ENCODE results near the gene RIPK3. TPM values are rescaled to one million over a fixed set of nuclear protein-coding genes. Genes with fewer than 3 reads are reported as not detected.

RIPK3 gene
- total RNA-seq, 1 experiment from 2014 or later, result 0.35 TPM

DNA sequence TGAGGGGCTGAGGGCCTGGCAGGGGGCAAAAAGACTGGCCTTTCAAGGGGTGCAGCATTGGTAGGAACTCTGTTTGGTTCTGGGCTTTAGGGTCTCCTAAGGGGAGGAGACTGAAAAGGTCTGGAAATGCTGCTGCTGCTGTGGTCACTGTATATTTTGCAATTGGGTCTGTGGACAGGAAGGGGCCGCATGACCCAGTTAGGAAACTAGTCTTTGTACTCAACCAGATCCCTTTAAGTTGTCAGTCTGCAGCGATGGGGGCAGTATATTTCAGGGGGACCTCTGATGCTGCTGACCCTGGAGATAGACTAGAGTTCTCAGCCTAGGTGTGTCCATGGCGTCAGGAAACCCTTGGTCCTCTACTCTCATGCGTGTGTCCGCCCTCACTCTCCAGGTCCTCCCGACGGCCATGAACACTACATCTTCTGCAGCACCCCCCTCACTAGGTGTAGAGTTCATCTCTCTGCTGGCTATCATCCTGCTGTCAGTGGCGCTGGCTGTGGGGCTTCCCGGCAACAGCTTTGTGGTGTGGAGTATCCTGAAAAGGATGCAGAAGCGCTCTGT lies 24.5 kb downstream of the RIPK3 start:
- Mint-ChIP-seq H3K9me3 (no peaks in the 10 kb centered on the region), H3K4me1 (no peaks in the 10 kb centered on the region), H3K27me3 (ENCODE audit: low read depth) (peaks cover 44% of the 10 kb centered on the region), H3K4me3 (no peak overlapping the region), H3K27ac (no peak overlapping the region), H3K36me3 (ENCODE audit: insufficient read depth in 1 of 3, low read depth in 3 of 3) (peaks cover under 1 to 5% (median under 1%) of the 10 kb centered on the region in 3 experiments; a peak in 5 of 7 replicates)
- H4K5ac ChIP-seq (ENCODE audit: insufficient read length, low read depth, low read length), result no peak overlapping the region
- H3K23me2 ChIP-seq (ENCODE audit: insufficient read length, low read depth, low read length, poor library complexity, severe bottlenecking), result no peaks in the 10 kb centered on the region
- no peak overlapping the region for H3K9ac ChIP-seq (ENCODE audit: extremely low read depth, insufficient read length, low read length)
- no peak overlapping the region for H4K8ac ChIP-seq (replicated peaks; ENCODE audit: insufficient read length, low read depth, low read length)
- H2BK20ac ChIP-seq (ENCODE audit: low read depth, low read length, poor library complexity, severe bottlenecking), result no peak overlapping the region
- no peaks in the 10 kb centered on the region for H3K9me3 ChIP-seq (ENCODE audit: control insufficient read depth, low read depth, low read length)
- WGBS (ENCODE audit: extremely low coverage, insufficient read length, low lambda C conversion rate), result no CpG with 5 or more reads among the region's 10 CpGs
- H3K4me2 ChIP-seq (ENCODE audit: insufficient read depth, insufficient read length, low read length), result no peak overlapping the region
- H4K91ac ChIP-seq (ENCODE audit: insufficient read length, low read depth, low read length), result no peak overlapping the region
- no peak overlapping the region for H3K18ac ChIP-seq (ENCODE audit: insufficient read length, low read depth, low read length)
- H2AK5ac ChIP-seq (ENCODE audit: insufficient read length, low read length), result no peak overlapping the region
- no peak overlapping the region for H3K14ac ChIP-seq (ENCODE audit: insufficient read depth, low read length)
- no peaks in the 10 kb centered on the region for H3K79me2 ChIP-seq (ENCODE audit: insufficient read depth, low read length)
- H3K4me1 ChIP-seq (ENCODE audit: insufficient read depth, low read length), result no peaks in the 10 kb centered on the region
- H4K20me1 ChIP-seq (ENCODE audit: control insufficient read depth, insufficient read depth, insufficient read length), result no peaks in the 10 kb centered on the region
- H2BK120ac ChIP-seq (ENCODE audit: low read depth, low read length, poor library complexity, severe bottlenecking), result no peak overlapping the region
- H2AFZ ChIP-seq (ENCODE audit: low read length), result no peak overlapping the region
- H2BK12ac ChIP-seq (ENCODE audit: insufficient read length, low read depth, low read length), result no peak overlapping the region
- H2BK15ac ChIP-seq (ENCODE audit: low read depth, low read length), result no peak overlapping the region
- H3K27ac ChIP-seq (ENCODE audit: insufficient read length, low read depth, low read length), result no peak overlapping the region
- H3K23ac ChIP-seq (ENCODE audit: insufficient read length, low read depth, low read length), result no peak overlapping the region
- H2BK5ac ChIP-seq (ENCODE audit: insufficient read length, low read length), result no peak overlapping the region
- H3K79me1 ChIP-seq (ENCODE audit: insufficient read depth, low read depth, low read length, poor library complexity, severe bottlenecking), result no peaks in the 10 kb centered on the region
- no peak for DNase-seq
- TF ChIP-seq, protein P1, sequence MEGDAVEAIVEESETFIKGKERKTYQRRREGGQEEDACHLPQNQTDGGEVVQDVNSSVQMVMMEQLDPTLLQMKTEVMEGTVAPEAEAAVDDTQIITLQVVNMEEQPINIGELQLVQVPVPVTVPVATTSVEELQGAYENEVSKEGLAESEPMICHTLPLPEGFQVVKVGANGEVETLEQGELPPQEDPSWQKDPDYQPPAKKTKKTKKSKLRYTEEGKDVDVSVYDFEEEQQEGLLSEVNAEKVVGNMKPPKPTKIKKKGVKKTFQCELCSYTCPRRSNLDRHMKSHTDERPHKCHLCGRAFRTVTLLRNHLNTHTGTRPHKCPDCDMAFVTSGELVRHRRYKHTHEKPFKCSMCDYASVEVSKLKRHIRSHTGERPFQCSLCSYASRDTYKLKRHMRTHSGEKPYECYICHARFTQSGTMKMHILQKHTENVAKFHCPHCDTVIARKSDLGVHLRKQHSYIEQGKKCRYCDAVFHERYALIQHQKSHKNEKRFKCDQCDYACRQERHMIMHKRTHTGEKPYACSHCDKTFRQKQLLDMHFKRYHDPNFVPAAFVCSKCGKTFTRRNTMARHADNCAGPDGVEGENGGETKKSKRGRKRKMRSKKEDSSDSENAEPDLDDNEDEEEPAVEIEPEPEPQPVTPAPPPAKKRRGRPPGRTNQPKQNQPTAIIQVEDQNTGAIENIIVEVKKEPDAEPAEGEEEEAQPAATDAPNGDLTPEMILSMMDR (conservative IDR thresholded peaks at IDR 0.05), result no peak
- H3K4ac ChIP-seq (ENCODE audit: low read depth, low read length), result no peak overlapping the region
- no peak overlapping the region for H3K56ac ChIP-seq (ENCODE audit: insufficient read length, low read depth, low read length)
- no peak overlapping the region for H3T11ph ChIP-seq (ENCODE audit: low read length)
- peaks cover 2% of the 10 kb centered on the region; the same call in 1 of the 2 replicates for H3K27me3 ChIP-seq (ENCODE audit: insufficient read depth, low read length)
